ENCODE data around the gene C1orf141.

GRCh38 chr1:67052741-67053534 is 81.8 kb downstream of the C1orf141 start:
- no peak for TF ChIP-seq CTCF (IDR thresholded peaks at IDR 0.05)
- TF ChIP-seq POLR2A (IDR thresholded peaks at IDR 0.05) = no peak
- no peak for TF ChIP-seq EP300 (IDR thresholded peaks at IDR 0.05; ENCODE audit: low read depth)

Measured in transverse colon (tissue), 3 donors.